BLaER1 treated with 17β-estradiol and CSF1 and Interleukin-3, amounts not matched to agents 10 nM and 100 nM (cell line): ENCODE measurements around the gene FFAR1.
"Not testable (repeated sequence)": the region's sequence is repeated elsewhere in the genome, so short reads cannot be mapped to it uniquely, and the experiment has no call there.

ENCODE experiments used
- H3K27ac ChIP-seq, 11 experiments: shearing (Covaris generic); formaldehyde crosslinking; 2 replicates each; pipeline ENCODE4 v1.8.1; 2022
- H3K27me3 ChIP-seq, 11 experiments: shearing (Covaris generic); formaldehyde crosslinking; 2 replicates each; pipeline ENCODE4 v1.8.1; 2022
- H3K36me3 ChIP-seq, 11 experiments: shearing (Covaris generic); formaldehyde crosslinking; 2 replicates each; pipeline ENCODE4 v1.8.1; 2022
- H3K4me1 ChIP-seq, 10 experiments: shearing (Covaris generic); formaldehyde crosslinking; 2 replicates each; pipeline ENCODE4 v1.8.1; 2022
- H3K4me2 ChIP-seq, 11 experiments: shearing (Covaris generic); formaldehyde crosslinking; 2 replicates each; pipeline ENCODE4 v1.8.1; 2022
- H3K4me3 ChIP-seq, 10 experiments: shearing (Covaris generic); formaldehyde crosslinking; 2 replicates each; pipeline ENCODE4 v1.8.1; 2022
- H3K9ac ChIP-seq, 11 experiments: shearing (Covaris generic); formaldehyde crosslinking; 2 replicates each; pipeline ENCODE4 v1.8.1; 2022
- H3K9me3 ChIP-seq, 11 experiments: shearing (Covaris generic); formaldehyde crosslinking; replicated peaks in 1 of 11; 2 replicates each; pipeline ENCODE4 v1.8.1; 2022
- H4K20me1 ChIP-seq, 11 experiments: shearing (Covaris generic); formaldehyde crosslinking; 2 replicates each; pipeline ENCODE4 v1.8.1; 2022
- Cebpa-rat ChIP-seq, 11 experiments: shearing (Covaris generic); IDR thresholded peaks; 2 replicates each; pipeline ENCODE4 v1.8.1; 2022

The FFAR1 gene

GRCh38 chr19:35375505-35376307 is 28.0 kb downstream of the FFAR1 start:
- H4K20me1 ChIP-seq: no peaks in the 10 kb centered on the region
- peaks cover 16 to 49% (median 39%) of the 10 kb centered on the region in 10 experiments for H3K4me1 ChIP-seq
- peaks cover 6 to 17% (median 10%) of the 10 kb centered on the region in 11 experiments; a peak in 18 of 22 replicates for H3K9me3 ChIP-seq
- H3K4me2 ChIP-seq: peak overlapping the region in 7 of 11 experiments; percentile 50 to 80 (median 65); a peak in 15 of 22 replicates
- H3K9ac ChIP-seq: no peak overlapping the region; a peak in 1 of 22 replicates
- H3K27me3 ChIP-seq: no peaks in the 10 kb centered on the region
- no peaks in the 10 kb centered on the region for H3K36me3 ChIP-seq
- peak overlapping the region in 2 of 11 experiments; percentile 20 to 59; a peak in 3 of 22 replicates for H3K27ac ChIP-seq
- no peak overlapping the region for H3K4me3 ChIP-seq
- TF ChIP-seq Cebpa-rat (IDR thresholded peaks at IDR 0.05): no peak

- H3K27ac ChIP-seq: no peak overlapping the region
- H3K27me3 ChIP-seq: no peaks in the 10 kb centered on the region
- H4K20me1 ChIP-seq: no peaks in the 10 kb centered on the region
- no peaks in the 10 kb centered on the region for H3K36me3 ChIP-seq
- peak in 2 of 11 experiments; percentile 40 to 42; a peak in 2 of 22 replicates for TF ChIP-seq Cebpa-rat (IDR thresholded peaks at IDR 0.05)
- H3K4me3 ChIP-seq: no peak overlapping the region
- H3K9ac ChIP-seq: no peak overlapping the region
- H3K4me2 ChIP-seq: peak overlapping the region; percentile 37 to 80 (median 57)
- peaks cover 8 to 30% (median 18%) of the 10 kb centered on the region in 11 experiments; a peak in 20 of 22 replicates for H3K9me3 ChIP-seq
- H3K4me1 ChIP-seq: peaks cover 16 to 49% (median 39%) of the 10 kb centered on the region in 10 experiments
These were observed 30.0 kb downstream of the FFAR1 start for GRCh38 chr19:35377656-35378055.

GRCh38 chr19:35378356-35378755 is 30.7 kb downstream of the FFAR1 start:
- TF ChIP-seq Cebpa-rat (IDR thresholded peaks at IDR 0.05): no peak
- H3K4me2 ChIP-seq: peak overlapping the region in 2 of 11 experiments; percentile 50 to 61; a peak in 3 of 22 replicates
- H3K27me3 ChIP-seq: no peaks in the 10 kb centered on the region
- no peaks in the 10 kb centered on the region for H3K36me3 ChIP-seq
- H3K4me1 ChIP-seq: peaks cover 16 to 48% (median 39%) of the 10 kb centered on the region in 10 experiments
- no peak overlapping the region for H3K27ac ChIP-seq
- no peak overlapping the region for H3K4me3 ChIP-seq
- peaks cover 14 to 37% (median 25%) of the 10 kb centered on the region in 11 experiments; a peak in 20 of 22 replicates for H3K9me3 ChIP-seq
- no peaks in the 10 kb centered on the region for H4K20me1 ChIP-seq
- H3K9ac ChIP-seq: no peak overlapping the region

GRCh38 chr19:35379545-35379944 is 31.8 kb downstream of the FFAR1 start:
- not testable (repeated sequence) for H3K4me3 ChIP-seq, H4K20me1 ChIP-seq, H3K4me2 ChIP-seq, H3K9ac ChIP-seq, H3K27ac ChIP-seq, H3K36me3 ChIP-seq, H3K27me3 ChIP-seq
- peak in 3 of 11 experiments; percentile 28 to 76 (median 74); a peak in 5 of 22 replicates for TF ChIP-seq Cebpa-rat (IDR thresholded peaks at IDR 0.05)
- Histone ChIP-seq H3K4me1 (peaks cover 16 to 36% (median 35%) of the 10 kb centered on the region in 10 experiments), H3K9me3 (peaks cover 25 to 49% (median 37%) of the 10 kb centered on the region in 11 experiments)

GRCh38 chr19:35379992-35380391 is 32.3 kb downstream of the FFAR1 start:
- Histone ChIP-seq H3K27me3 (no peaks in the 10 kb centered on the region), H3K9ac (no peak overlapping the region), H3K36me3 (peaks cover 0 to 3% (median 0%) of the 10 kb centered on the region in 11 experiments; a peak in 1 of 22 replicates), H3K9me3 (peaks cover 29 to 53% (median 41%) of the 10 kb centered on the region in 11 experiments), H3K4me3 (no peak overlapping the region), H3K4me1 (peaks cover 16 to 32% (median 30%) of the 10 kb centered on the region in 10 experiments), H3K27ac (no peak overlapping the region), H4K20me1 (no peaks in the 10 kb centered on the region), H3K4me2 (no peak overlapping the region)
- TF ChIP-seq Cebpa-rat (IDR thresholded peaks at IDR 0.05): no peak

- Histone ChIP-seq H3K27ac (no peak overlapping the region), H3K4me1 (peaks cover 16 to 26% (median 25%) of the 10 kb centered on the region in 10 experiments)
These were observed 32.9 kb downstream of the FFAR1 start for GRCh38 chr19:35380450-35381124.

GRCh38 chr19:35381318-35381717 is 33.6 kb downstream of the FFAR1 start:
- Histone ChIP-seq H3K4me1 (peaks cover 15 to 19% (median 17%) of the 10 kb centered on the region in 10 experiments), H3K4me3 (no peak overlapping the region), H3K4me2 (no peak overlapping the region), H3K27me3 (no peaks in the 10 kb centered on the region), H3K9me3 (peaks cover 42 to 65% (median 54%) of the 10 kb centered on the region in 11 experiments), H3K36me3 (peaks cover 0 to 7% (median 0%) of the 10 kb centered on the region in 11 experiments; a peak in 1 of 22 replicates), H3K27ac (no peak overlapping the region), H4K20me1 (no peaks in the 10 kb centered on the region), H3K9ac (no peak overlapping the region)
- TF ChIP-seq Cebpa-rat (IDR thresholded peaks at IDR 0.05): no peak

More at GRCh38 chr19:35380450-35381124, 32.9 kb downstream of the FFAR1 start:
- H3K9ac ChIP-seq: no peak overlapping the region
- H3K27me3 ChIP-seq: no peaks in the 10 kb centered on the region
- no peak overlapping the region for H3K4me3 ChIP-seq
- H3K9me3 ChIP-seq: peaks cover 35 to 58% (median 47%) of the 10 kb centered on the region in 11 experiments
- H3K36me3 ChIP-seq: peaks cover 0 to 7% (median 0%) of the 10 kb centered on the region in 11 experiments; a peak in 1 of 22 replicates
- TF ChIP-seq Cebpa-rat (IDR thresholded peaks at IDR 0.05): no peak
- H3K4me2 ChIP-seq: no peak overlapping the region
- H4K20me1 ChIP-seq: no peaks in the 10 kb centered on the region

GRCh38 chr19:35381926-35382325 is 34.2 kb downstream of the FFAR1 start:
- Histone ChIP-seq H3K4me3 (no peak overlapping the region), H3K27me3 (no peaks in the 10 kb centered on the region), H3K36me3 (peaks cover 0 to 7% (median 0%) of the 10 kb centered on the region in 11 experiments; a peak in 1 of 22 replicates), H4K20me1 (no peaks in the 10 kb centered on the region), H3K4me2 (no peak overlapping the region), H3K27ac (no peak overlapping the region), H3K9ac (no peak overlapping the region), H3K9me3 (peaks cover 49 to 71% (median 60%) of the 10 kb centered on the region in 11 experiments), H3K4me1 (peaks cover 9 to 13% (median 11%) of the 10 kb centered on the region in 10 experiments)
- no peak for TF ChIP-seq Cebpa-rat (IDR thresholded peaks at IDR 0.05)

- H3K9me3 ChIP-seq: peaks cover 59 to 80% (median 68%) of the 10 kb centered on the region in 11 experiments
- no peaks in the 10 kb centered on the region for H3K27me3 ChIP-seq
- no peak for TF ChIP-seq Cebpa-rat (IDR thresholded peaks at IDR 0.05)
- H3K27ac ChIP-seq: no peak overlapping the region
- no peaks in the 10 kb centered on the region for H3K4me1 ChIP-seq
- H3K4me3 ChIP-seq: no peak overlapping the region
- H4K20me1 ChIP-seq: no peaks in the 10 kb centered on the region
- peaks cover 0 to 7% (median 0%) of the 10 kb centered on the region in 11 experiments; a peak in 2 of 22 replicates for H3K36me3 ChIP-seq
- no peak overlapping the region for H3K4me2 ChIP-seq
- no peak overlapping the region for H3K9ac ChIP-seq
These were observed 35.8 kb downstream of the FFAR1 start for GRCh38 chr19:35383536-35383935.
